ENCODE results near the gene TFR2. TPM values are rescaled to one million over a fixed set of nuclear protein-coding genes. Genes with fewer than 3 reads are reported as not detected.

TFR2 gene
- total RNA-seq, 1 donor from 2014 or later = 0.41 TPM

DNA sequence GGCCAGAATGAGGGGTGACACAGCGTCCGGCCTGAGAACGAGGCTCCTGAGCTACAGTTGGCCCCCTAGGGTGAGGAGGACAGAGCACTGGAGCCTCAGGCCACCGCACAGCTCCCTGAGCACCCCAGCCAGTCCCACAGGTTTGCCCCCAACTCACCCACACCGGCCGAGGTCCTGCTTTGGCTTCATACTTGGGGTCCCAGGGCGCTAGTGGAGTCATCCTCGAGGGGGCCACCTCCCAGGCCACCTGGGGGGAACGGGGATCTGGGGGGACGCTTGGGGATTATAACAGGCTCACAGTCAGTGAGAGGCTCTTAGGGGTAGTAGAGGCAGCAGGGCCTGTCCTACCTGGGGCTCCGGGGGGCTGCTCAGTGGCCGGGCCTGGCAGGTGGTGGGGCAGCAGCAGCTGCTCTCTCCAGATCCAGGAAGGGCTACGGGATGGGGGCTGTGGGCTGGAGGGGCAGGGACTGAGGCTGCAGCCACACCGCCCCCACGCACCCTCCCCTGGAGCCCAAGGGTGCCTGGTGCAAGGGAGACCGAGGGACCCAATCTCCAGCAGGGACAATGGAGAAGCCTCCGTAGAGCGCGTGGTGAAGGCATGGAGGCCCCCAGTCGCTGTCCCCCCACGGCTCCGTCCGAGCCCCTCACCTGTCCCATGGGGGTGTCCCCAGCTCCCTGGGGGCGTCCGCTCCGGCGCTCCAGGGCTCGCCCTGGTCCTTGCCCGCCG is 68.2 kb downstream of the TFR2 start:
- ATAC-seq (no peak), DNase-seq (peak; percentile 57)
- no peak overlapping the region for H3K27ac ChIP-seq
- TF ChIP-seq CTCF (IDR thresholded peaks at IDR 0.05) = no peak
- peaks cover 17% of the 10 kb centered on the region for H3K4me1 ChIP-seq
- H3K4me3 ChIP-seq = no peak overlapping the region
- peaks cover 43% of the 10 kb centered on the region for H3K36me3 ChIP-seq
- H3K9me3 ChIP-seq = no peaks in the 10 kb centered on the region
- no peaks in the 10 kb centered on the region for H3K27me3 ChIP-seq
- intact Hi-C loops (cut with DNase I) = no loop called here

DNA sequence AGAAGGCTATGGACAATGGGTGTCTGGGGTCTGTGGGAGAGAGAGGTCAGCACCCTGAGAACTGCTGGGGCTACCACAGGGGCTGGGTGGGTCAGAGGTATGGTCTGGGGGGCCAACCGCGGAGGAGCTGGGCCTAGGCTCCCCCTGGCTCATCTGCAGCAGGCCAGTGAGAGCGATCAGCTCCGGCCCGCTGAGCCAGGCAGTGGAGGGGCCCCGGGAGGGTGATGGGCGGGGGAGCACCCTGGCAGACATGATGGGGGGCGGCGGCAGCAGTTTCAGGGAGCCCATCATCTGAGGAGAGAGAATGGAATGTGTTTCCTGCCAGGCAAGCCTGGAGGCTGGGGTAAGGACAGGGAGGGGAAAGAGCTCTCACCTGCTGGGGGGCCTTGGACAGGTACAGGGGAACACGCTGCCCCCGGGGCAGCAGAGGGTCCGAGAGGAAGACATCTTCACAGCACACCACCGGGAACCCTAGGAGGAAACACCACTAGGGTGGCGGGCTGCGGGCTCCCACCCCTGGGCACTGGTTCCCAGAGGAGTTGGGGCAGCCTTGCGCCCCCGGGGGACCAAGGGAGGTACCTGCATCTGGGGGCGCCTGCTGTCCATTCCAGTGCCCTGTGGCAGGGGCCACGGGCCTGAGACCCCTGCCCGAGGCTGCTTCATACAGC is 68.9 kb downstream of the TFR2 start:
- intact Hi-C loops (cut with DNase I) = no loop called here
- Histone ChIP-seq H3K4me3 (no peak overlapping the region), H3K9me3 (no peaks in the 10 kb centered on the region), H3K36me3 (peaks cover 36% of the 10 kb centered on the region), H3K27me3 (no peaks in the 10 kb centered on the region), H3K27ac (no peak overlapping the region), H3K4me1 (peaks cover 17% of the 10 kb centered on the region)
- ATAC-seq (no peak), DNase-seq (peak; percentile 64)
- no peak for TF ChIP-seq CTCF (IDR thresholded peaks at IDR 0.05)

GRCh38 chr7:100571829-100572116 is 69.6 kb downstream of the TFR2 start:
- peak; percentile 53 for DNase-seq
- Histone ChIP-seq H3K4me1 (peaks cover 17% of the 10 kb centered on the region), H3K27me3 (no peaks in the 10 kb centered on the region), H3K36me3 (peaks cover 29% of the 10 kb centered on the region), H3K27ac (no peak overlapping the region), H3K9me3 (no peaks in the 10 kb centered on the region), H3K4me3 (no peak overlapping the region)
- no peak for TF ChIP-seq CTCF (IDR thresholded peaks at IDR 0.05)
- ATAC-seq = no peak
- intact Hi-C loops (cut with DNase I) = no loop called here

GRCh38 chr7:100570954-100571828 is 70.2 kb downstream of the TFR2 start:
- ATAC-seq (no peak), DNase-seq (peak; percentile 63)
- Histone ChIP-seq H3K27me3 (no peaks in the 10 kb centered on the region), H3K9me3 (no peaks in the 10 kb centered on the region), H3K4me1 (peaks cover 17% of the 10 kb centered on the region), H3K36me3 (peaks cover 24% of the 10 kb centered on the region), H3K4me3 (no peak overlapping the region), H3K27ac (no peak overlapping the region)
- intact Hi-C loops (cut with DNase I) = no loop called here
- TF ChIP-seq CTCF (IDR thresholded peaks at IDR 0.05) = no peak

Other genes starting within 250 kb of the TFR2 start
- gene ZCWPW1, start 212.8 kb downstream of the TFR2 start, total RNA-seq = 4.8 TPM
- gene MEPCE, start 211.7 kb downstream of the TFR2 start, total RNA-seq = 36.3 TPM
- gene PPP1R35, start 205.1 kb downstream of the TFR2 start, total RNA-seq = 24.7 TPM
- 1.8 TPM for gene SPACDR, start 177.3 kb downstream of the TFR2 start, total RNA-seq
- gene TSC22D4, start 162.3 kb downstream of the TFR2 start, total RNA-seq = 51.8 TPM
- gene NYAP1, start 157.6 kb downstream of the TFR2 start, total RNA-seq = 0.55 TPM
- gene AGFG2, start 102.3 kb downstream of the TFR2 start, total RNA-seq = 36.0 TPM
- gene SAP25, start 67.7 kb downstream of the TFR2 start, total RNA-seq = 6.4 TPM
- gene LRCH4, start 55.4 kb downstream of the TFR2 start, total RNA-seq = 88.0 TPM
- 1.4 TPM for gene FBXO24, start 55.2 kb downstream of the TFR2 start, total RNA-seq
- 57.2 TPM for gene PCOLCE, start 39.2 kb downstream of the TFR2 start, total RNA-seq
- gene MOSPD3, start 29.0 kb downstream of the TFR2 start, total RNA-seq = 14.7 TPM
- not detected for gene ACTL6B, start 14.9 kb upstream of the TFR2 start, total RNA-seq
- gene GNB2, start 32.2 kb upstream of the TFR2 start, total RNA-seq = 208 TPM
- gene GIGYF1, start 52.7 kb upstream of the TFR2 start, total RNA-seq = 44.5 TPM
- gene POP7, start 64.6 kb upstream of the TFR2 start, total RNA-seq = 20.2 TPM
- gene EPO, start 78.9 kb upstream of the TFR2 start, total RNA-seq = not detected
- gene ZAN, start 92.0 kb upstream of the TFR2 start, total RNA-seq = not detected
- gene EPHB4, start 186.0 kb upstream of the TFR2 start, total RNA-seq = 117 TPM
- gene SLC12A9, start 211.2 kb upstream of the TFR2 start, total RNA-seq = 39.2 TPM
- 65.3 TPM for gene TRIP6, start 225.8 kb upstream of the TFR2 start, total RNA-seq
- gene SRRT, start 233.6 kb upstream of the TFR2 start, total RNA-seq = 105 TPM
- 3.1 TPM for gene UFSP1, start 248.2 kb upstream of the TFR2 start, total RNA-seq